IMR-90 (cell line): ENCODE measurements around the gene NBEA. TPM values are rescaled to one million over a fixed set of nuclear protein-coding genes. Genes with fewer than 3 reads are reported as not detected.

Source experiments
- ATAC-seq: fragments of 200-7000 bp; cut with Tn5 transposase; 2 replicates; pipeline ENCODE4 v1.9.1; 2020; ENCODE audit warnings: low read depth, mild to moderate bottlenecking, moderate library complexity
- BruUV-seq: library from RNA; stranded (reverse); fragments of 400-500 nt; replicated peaks from 2 replicates; lab custom pipeline; 2021; lab: Mats Ljungman, UMichigan
- CTCF ChIA-PET: fragments of 300-600 bp; formaldehyde crosslinking; extraction: SDS; loops from one replicate; lab custom pipeline; 2021; ENCODE audit warnings: antibody characterized with exemption; lab: Yijun Ruan, JAX
- POLR2A ChIA-PET: fragments of 300-600 bp; sonication (Branson Sonifier 250); formaldehyde crosslinking; loops from one replicate; lab custom pipeline; 2022; ENCODE audit warnings: antibody characterized with exemption; ENCODE audit not compliant: unreplicated experiment; lab: Charles Lee
- DNase-seq: peaks from one replicate; pipeline ENCODE4 v3.0.0; 2013
- H2AFZ ChIP-seq: replicated peaks from 2 replicates; pipeline ENCODE3; 2013; ENCODE audit warnings: low read length, mild to moderate bottlenecking; ENCODE audit not compliant: poor library complexity
- H2AK5ac ChIP-seq: 2 replicates; pipeline ENCODE4 v1.6.1; 2013; ENCODE audit warnings: low read depth, low read length, inconsistent platforms
- H2AK9ac ChIP-seq: replicated peaks from 2 replicates; pipeline ENCODE3; 2013; ENCODE audit warnings: mild to moderate bottlenecking, low read depth, low read length, moderate library complexity; ENCODE audit not compliant: poor library complexity
- H2BK120ac ChIP-seq: 2 replicates; pipeline ENCODE4 v1.6.1; 2013; ENCODE audit warnings: low read depth, low read length, inconsistent platforms
- H2BK15ac ChIP-seq: 3 replicates; pipeline ENCODE4 v1.6.1; 2013; ENCODE audit warnings: low read depth, low read length, inconsistent platforms
- H2BK20ac ChIP-seq: 2 replicates; pipeline ENCODE4 v1.6.1; 2013; ENCODE audit warnings: low read depth, mild to moderate bottlenecking, inconsistent platforms, low read length, moderate library complexity
- H2BK5ac ChIP-seq: 2 replicates; pipeline ENCODE4 v1.6.1; 2013; ENCODE audit warnings: mild to moderate bottlenecking, low read depth, low read length, inconsistent platforms; ENCODE audit not compliant: poor library complexity, severe bottlenecking
- H3K14ac ChIP-seq: replicated peaks from 2 replicates; pipeline ENCODE4 v1.6.1; 2013; ENCODE audit warnings: low read depth, low read length, inconsistent platforms
- H3K18ac ChIP-seq: 2 replicates; pipeline ENCODE4 v1.6.1; 2013; ENCODE audit warnings: low read depth, low read length, control low read depth
- H3K23ac ChIP-seq: 2 replicates; pipeline ENCODE4 v1.6.1; 2013; ENCODE audit warnings: low read depth, low read length, inconsistent platforms
- H3K27ac ChIP-seq: 2 replicates; pipeline ENCODE4 v1.5.1; 2013; ENCODE audit warnings: mild to moderate bottlenecking, control low read depth, low read length; ENCODE audit not compliant: insufficient read depth
- H3K27me3 ChIP-seq: 2 replicates; pipeline ENCODE4 v1.6.1; 2013; ENCODE audit warnings: low read length; ENCODE audit not compliant: control insufficient read depth, insufficient read depth
- H3K36me3 ChIP-seq: 2 replicates; pipeline ENCODE4 v1.6.1; 2013; ENCODE audit warnings: low read length, mixed read lengths; ENCODE audit not compliant: control insufficient read depth, insufficient read depth
- H3K4ac ChIP-seq: 2 replicates; pipeline ENCODE4 v1.6.1; 2013; ENCODE audit warnings: low read depth, low read length, inconsistent platforms
- H3K4me1 ChIP-seq: 2 replicates; pipeline ENCODE4 v1.6.1; 2013; ENCODE audit warnings: low read length, mixed read lengths; ENCODE audit not compliant: control insufficient read depth, insufficient read depth
- H3K4me2 ChIP-seq: 2 replicates; pipeline ENCODE4 v1.6.1; 2013; ENCODE audit warnings: low read depth, mild to moderate bottlenecking, control low read depth, low read length, moderate library complexity
- H3K4me3 ChIP-seq: 2 replicates; pipeline ENCODE4 v1.5.1; 2013; ENCODE audit warnings: low read depth, mild to moderate bottlenecking, control low read depth, low read length, moderate library complexity; ENCODE audit not compliant: insufficient read depth
- H3K56ac ChIP-seq: 2 replicates; pipeline ENCODE4 v1.6.1; 2013; ENCODE audit warnings: low read length, inconsistent platforms; ENCODE audit not compliant: insufficient read depth; ENCODE audit errors: extremely low read depth
- H3K79me1 ChIP-seq, 2 experiments: 2 replicates each; pipeline ENCODE4 v1.6.1; 2013; ENCODE audit warnings: low read length in 2 of 2, inconsistent platforms in 1 of 2, low read depth in 1 of 2
- H3K9ac ChIP-seq: 2 replicates; pipeline ENCODE4 v1.6.1; 2013; ENCODE audit warnings: low read depth, low read length, control low read depth
- H3K9me1 ChIP-seq: 2 replicates; pipeline ENCODE4 v1.6.1; 2013; ENCODE audit warnings: low read length, inconsistent platforms; ENCODE audit not compliant: insufficient read depth
- H3K9me3 ChIP-seq: 2 replicates; pipeline ENCODE4 v1.6.1; 2013; ENCODE audit warnings: low read length; ENCODE audit not compliant: control insufficient read depth, insufficient read depth
- H4K20me1 ChIP-seq: 2 replicates; pipeline ENCODE4 v1.6.1; 2013; ENCODE audit warnings: low read length, inconsistent platforms; ENCODE audit not compliant: insufficient read depth
- H4K5ac ChIP-seq: 2 replicates; pipeline ENCODE4 v1.6.1; 2013; ENCODE audit warnings: mild to moderate bottlenecking, low read depth, low read length, control low read depth
- H4K8ac ChIP-seq, 2 experiments: 2 replicates each; pipeline ENCODE4 v1.6.1; 2013; ENCODE audit warnings: low read depth in 2 of 2, low read length in 2 of 2, control low read depth in 1 of 2, inconsistent platforms in 1 of 2
- H4K91ac ChIP-seq: 2 replicates; pipeline ENCODE4 v1.6.1; 2013; ENCODE audit warnings: low read depth, low read length, inconsistent platforms; ENCODE audit not compliant: insufficient read depth
- BHLHE40 ChIP-seq: fragments of 150-350 bp; IDR thresholded peaks from 2 replicates; pipeline ENCODE4 v1.6.1; 2016; ENCODE audit warnings: mild to moderate bottlenecking, low read depth, low read length
- CEBPB ChIP-seq: IDR thresholded peaks from 2 replicates; pipeline ENCODE4 v1.6.1; 2012; ENCODE audit warnings: low read depth, low read length, improper control_type of control experiment
- CHD1 ChIP-seq: IDR thresholded peaks from 2 replicates; pipeline ENCODE4 v1.6.1; 2012; ENCODE audit warnings: low read depth, low read length, improper control_type of control experiment
- FOS ChIP-seq: fragments of 150-350 bp; IDR thresholded peaks from 2 replicates; pipeline ENCODE4 v1.6.1; 2016; ENCODE audit warnings: low read depth, low read length
- MAFK ChIP-seq: IDR thresholded peaks from 2 replicates; pipeline ENCODE4 v1.6.1; 2012; ENCODE audit warnings: low read depth, low read length, improper control_type of control experiment
- MAZ ChIP-seq: IDR thresholded peaks from 2 replicates; pipeline ENCODE4 v1.6.1; 2012; ENCODE audit warnings: low read depth, mild to moderate bottlenecking, low read length, improper control_type of control experiment, moderate library complexity, borderline replicate concordance
- MXI1 ChIP-seq: IDR thresholded peaks from 2 replicates; pipeline ENCODE4 v1.6.1; 2012; ENCODE audit warnings: low read depth, mild to moderate bottlenecking, low read length, moderate library complexity, borderline replicate concordance
- NFE2L2 ChIP-seq: fragments of 150-350 bp; IDR thresholded peaks from 2 replicates; pipeline ENCODE4 v1.6.1; 2016; ENCODE audit warnings: low read depth, mild to moderate bottlenecking, low read length
- POLR2A ChIP-seq: IDR thresholded peaks from 2 replicates; pipeline ENCODE4 v1.6.1; 2012; ENCODE audit warnings: mild to moderate bottlenecking, low read depth, low read length
- RCOR1 ChIP-seq: IDR thresholded peaks from 2 replicates; pipeline ENCODE4 v1.6.1; 2012; ENCODE audit warnings: mild to moderate bottlenecking, low read length, improper control_type of control experiment; ENCODE audit not compliant: insufficient replicate concordance
- RFX5 ChIP-seq: IDR thresholded peaks from 2 replicates; pipeline ENCODE4 v1.8.0; 2012; ENCODE audit warnings: low read depth, mild to moderate bottlenecking, low read length, moderate library complexity
- USF2 ChIP-seq: fragments of 150-350 bp; IDR thresholded peaks from 2 replicates; pipeline ENCODE4 v1.6.1; 2017; ENCODE audit warnings: mild to moderate bottlenecking, antibody characterized with exemption, low read length, low read depth
- WGBS, 2 experiments: methylation state at CpG; one replicate each; pipeline versions ENCODE4 v1.1.5 to v1.1.7; 2013; ENCODE audit warnings: missing lambda C conversion rate in 2 of 2; ENCODE audit not compliant: insufficient read length in 1 of 2; ENCODE audit errors: extremely low coverage in 2 of 2; 5-methylcytosine and 5-hydroxymethylcytosine counted together
- dilution Hi-C: fragments of 300-500 bp; cut with HindIII; formaldehyde crosslinking; loops from one replicate; pipeline ENCODE4 v1.14.3; 2018; ENCODE audit warnings: low sequenced_read_pairs; ENCODE audit not compliant: unreplicated experiment
- in situ Hi-C: fragments of 300-500 bp; cut with MboI; formaldehyde crosslinking; loops from 3 replicates; pipeline ENCODE4 v1.14.3; 2019; ENCODE audit warnings: low sequenced_read_pairs, inconsistent platforms, mixed read lengths
- intact Hi-C: fragments of 100-400 bp; cut with micrococcal nuclease; formaldehyde crosslinking; loops from 2 replicates; pipeline ENCODE4 v1.10.0; 2022
- polyA plus RNA-seq, 3 experiments: library from polyadenylated mRNA; depleted of rRNA; stranded (reverse); fragments of >200 nt; gene quantifications; 2 replicates each; pipeline ENCODE4 v1.2.3, GENCODE V29; 2012; ENCODE audit warnings: low replicate concordance in 1 of 3
- total RNA-seq: library from RNA; depleted of rRNA; stranded (reverse); fragments of >200 nt; gene quantifications from 2 replicates; pipeline ENCODE4 v1.2.3, GENCODE V29; 2012

NBEA gene
- total and polyA plus RNA-seq, 2 of the 4 experiments (the other 2 are of a cell fraction) = 0.82 to 2.2 TPM

- Histone ChIP-seq H3K4me2 (no peak overlapping the region), H3K4me3 (no peak overlapping the region), H3K23ac (no peak overlapping the region), H2BK5ac (no peak overlapping the region), H3K4ac (no peak overlapping the region), H3K18ac (no peak overlapping the region), H2BK120ac (no peak overlapping the region), H2BK15ac (no peak overlapping the region), H3K36me3 (no peaks in the 10 kb centered on the region), H2AK5ac (no peak overlapping the region), H3K9me1 (no peaks in the 10 kb centered on the region), H3K27me3 (no peaks in the 10 kb centered on the region), H3K14ac (no peak overlapping the region), H4K8ac (no peak overlapping the region), H2AFZ (no peak overlapping the region), H3K27ac (no peak overlapping the region), H3K9ac (no peak overlapping the region), H2BK20ac (no peak overlapping the region), H3K56ac (no peak overlapping the region), H2AK9ac (no peak overlapping the region), H3K79me1 (no peaks in the 10 kb centered on the region), H3K9me3 (no peaks in the 10 kb centered on the region), H4K5ac (no peak overlapping the region), H3K4me1 (no peaks in the 10 kb centered on the region), H4K91ac (no peak overlapping the region), H4K20me1 (no peaks in the 10 kb centered on the region)
- in situ Hi-C loops (no loop called here), intact Hi-C loops (no loop called here), dilution Hi-C loops (no loop called here)
- TF ChIP-seq CEBPB = no peak
- TF ChIP-seq MAZ = no peak
- no peak for TF ChIP-seq MAFK
- no peak for TF ChIP-seq RFX5
- TF ChIP-seq POLR2A = no peak
- no peak for TF ChIP-seq MXI1
- no peak for TF ChIP-seq CHD1
- TF ChIP-seq USF2 = no peak
- TF ChIP-seq RCOR1 = no peak
- TF ChIP-seq NFE2L2 = no peak
- no peak for TF ChIP-seq FOS
- TF ChIP-seq BHLHE40 = no peak
- ATAC-seq = no peak
- WGBS, 2 experiments = no CpG with 5 or more reads among the region's 4 CpGs
- ChIA-PET CTCF (interaction anchor here (0.6 kb wide), 1 partner anchor 1205 kb away, joined by 6 read pairs; no protein-coding TSS in a partner anchor), POLR2A (interaction anchor here (0.7 kb wide), 1 partner anchor 31 kb away, joined by 3 read pairs; no protein-coding TSS in a partner anchor)
- BruUV-seq = no TSS peak
- no peak for DNase-seq
These were observed 404.4 kb downstream of the NBEA start for GRCh38 chr13:35346494-35346893.
